Keratinocyte (primary cell): ENCODE results near the gene ETFB. TPM values are rescaled to one million over a fixed set of nuclear protein-coding genes. Genes with fewer than 3 reads are reported as not detected.
"Not testable (repeated sequence)": the region's sequence is repeated elsewhere in the genome, so short reads cannot be mapped to it uniquely, and the experiment has no call there.

Experiments used
- DNase-seq: peaks from one replicate; pipeline ENCODE4 v3.0.0-alpha.2; 2011; ENCODE audit warnings: low read depth, missing footprints, low spot score
- FAIRE-seq: peaks from 2 replicates; lab custom pipeline; 2011; peaks lifted over from hg19 to GRCh38; lab: Jason Lieb, UNC
- H2AFZ ChIP-seq: 2 replicates; pipeline ENCODE4 v1.6.0; 2012; ENCODE audit warnings: low read length, control low read depth, inconsistent platforms; ENCODE audit not compliant: control insufficient read depth
- H3K27ac ChIP-seq: 2 replicates; pipeline ENCODE4 v1.5.1; 2011; ENCODE audit warnings: low read length; ENCODE audit not compliant: control insufficient read depth, insufficient read depth
- H3K27me3 ChIP-seq: 3 replicates; pipeline ENCODE4 v1.6.0; 2011; ENCODE audit warnings: low read length; ENCODE audit not compliant: control insufficient read depth, insufficient read depth; ENCODE audit errors: extremely low read depth
- H3K36me3 ChIP-seq, 2 experiments: 2 replicates in 1 of 2; 3 replicates in 1 of 2; pipeline ENCODE4 v1.5.1; 2011; ENCODE audit warnings: low read length in 2 of 2, mild to moderate bottlenecking in 1 of 2; ENCODE audit not compliant: control insufficient read depth in 2 of 2, insufficient read depth in 2 of 2; ENCODE audit errors: extremely low read depth in 1 of 2
- H3K4me1 ChIP-seq: 3 replicates; pipeline ENCODE4 v1.5.1; 2011; ENCODE audit warnings: low read length; ENCODE audit not compliant: control insufficient read depth, insufficient read depth; ENCODE audit errors: extremely low read depth
- H3K4me2 ChIP-seq: 3 replicates; pipeline ENCODE4 v1.6.0; 2011; ENCODE audit warnings: low read depth, low read length; ENCODE audit not compliant: control insufficient read depth, insufficient read depth; ENCODE audit errors: extremely low read depth
- H3K4me3 ChIP-seq, 3 experiments: fragments of 200-600 bp in 1 of 3; sonication (generic) in 1 of 3; 2 replicates in 2 of 3; 3 replicates in 1 of 3; pipeline ENCODE4 v1.5.1; 2011 to 2016; ENCODE audit warnings: low read length in 3 of 3, mild to moderate bottlenecking in 3 of 3, control low read depth in 2 of 3, inconsistent platforms in 1 of 3, low read depth in 1 of 3, mixed read lengths in 1 of 3, mixed run types in 1 of 3, moderate library complexity in 1 of 3; ENCODE audit not compliant: control insufficient read depth in 2 of 3, insufficient read depth in 2 of 3; ENCODE audit errors: extremely low read depth in 1 of 3
- H3K79me2 ChIP-seq: 2 replicates; pipeline ENCODE4 v1.6.0; 2012; ENCODE audit warnings: low read length; ENCODE audit not compliant: control insufficient read depth, insufficient read depth
- H3K9ac ChIP-seq: 3 replicates; pipeline ENCODE4 v1.6.0; 2011; ENCODE audit warnings: low read length; ENCODE audit not compliant: control insufficient read depth, insufficient read depth; ENCODE audit errors: extremely low read depth
- H3K9me1 ChIP-seq: 3 replicates; pipeline ENCODE4 v1.6.0; 2011; ENCODE audit warnings: low read length; ENCODE audit not compliant: control insufficient read depth, insufficient read depth; ENCODE audit errors: extremely low read depth
- H3K9me3 ChIP-seq: 2 replicates; pipeline ENCODE4 v1.5.1; 2012; ENCODE audit warnings: low read depth, low read length; ENCODE audit not compliant: control insufficient read depth
- H4K20me1 ChIP-seq: 3 replicates; pipeline ENCODE4 v1.6.0; 2011; ENCODE audit warnings: low read length; ENCODE audit not compliant: control insufficient read depth, insufficient read depth; ENCODE audit errors: extremely low read depth
- EZH2 ChIP-seq: IDR thresholded peaks from one replicate; pipeline ENCODE4 v1.6.1; 2012; ENCODE audit warnings: inconsistent platforms, mild to moderate bottlenecking, low read length, moderate library complexity
- dilution Hi-C: fragments of 300-500 bp; cut with MboI; formaldehyde crosslinking; loops from one replicate; pipeline ENCODE4 v1.7.0; 2020; ENCODE audit warnings: low sequenced_read_pairs; ENCODE audit not compliant: extremely low pct_ligation_motif_present
- polyA plus RNA-seq, 5 experiments: library from polyadenylated mRNA; depleted of rRNA in 3 of 5; stranded (reverse) in 3 of 5; stranded (forward) in 1 of 5; unstranded in 1 of 5; fragments of >200 nt; gene quantifications; 1 replicate in 1 of 5; 2 replicates in 3 of 5; 3 replicates in 1 of 5; pipeline versions ENCODE4 v1.2.1 to v1.2.3, GENCODE V29; 2011 to 2012; ENCODE audit warnings: missing spikeins in 2 of 5, low read depth in 1 of 5, low replicate concordance in 1 of 5
- TF ChIP-seq, protein P1 (sequence below), 3 experiments: IDR thresholded peaks in 1 of 3; conservative IDR thresholded peaks in 1 of 3; optimal IDR thresholded peaks in 1 of 3; 2 replicates in 2 of 3; 3 replicates in 1 of 3; pipeline versions ENCODE3 to v1.5.1; 2011; ENCODE audit warnings: low read length in 3 of 3, mild to moderate bottlenecking in 3 of 3, moderate library complexity in 2 of 3, control low read depth in 1 of 3, inconsistent platforms in 1 of 3; ENCODE audit not compliant: insufficient read depth in 2 of 3; ENCODE audit errors: extremely low read depth in 1 of 3

Gene ETFB
- polyA plus RNA-seq, 1 donor (not counting 4 experiments of a cell fraction or from before 2014, with no cell fraction given), result 95.2 TPM

DNA sequence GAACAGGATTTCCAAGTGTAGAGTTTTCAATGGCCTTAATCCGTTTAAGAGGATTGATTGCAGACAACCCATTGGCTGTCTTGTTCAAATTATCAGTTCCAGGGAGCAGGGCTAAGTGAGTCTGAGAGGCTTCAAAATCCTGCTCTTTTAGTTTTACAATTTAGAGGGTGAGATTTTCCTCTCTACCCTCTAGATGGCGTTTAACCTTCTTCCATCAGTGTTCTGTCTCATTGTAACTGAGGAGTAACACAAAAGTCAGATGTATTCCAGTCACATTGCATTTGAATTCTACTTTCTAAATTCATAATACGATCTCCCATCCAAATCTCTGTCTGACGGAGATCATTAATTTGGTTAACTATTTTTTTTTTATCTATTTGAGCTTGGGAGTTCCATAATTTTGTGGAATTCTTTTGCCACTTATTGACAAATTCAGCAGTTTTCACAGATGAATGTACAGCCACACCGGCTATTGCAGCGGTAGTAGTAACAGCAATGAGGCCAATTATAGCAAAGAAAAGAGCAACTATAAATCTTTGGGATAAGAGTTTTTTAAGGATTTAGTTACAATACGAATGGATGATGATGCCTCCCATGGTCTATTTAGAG lies 32.0 kb upstream of the ETFB start:
- H3K27me3 ChIP-seq, result no peaks in the 10 kb centered on the region
- no peak overlapping the region for H2AFZ ChIP-seq
- no peak for FAIRE-seq

DNA sequence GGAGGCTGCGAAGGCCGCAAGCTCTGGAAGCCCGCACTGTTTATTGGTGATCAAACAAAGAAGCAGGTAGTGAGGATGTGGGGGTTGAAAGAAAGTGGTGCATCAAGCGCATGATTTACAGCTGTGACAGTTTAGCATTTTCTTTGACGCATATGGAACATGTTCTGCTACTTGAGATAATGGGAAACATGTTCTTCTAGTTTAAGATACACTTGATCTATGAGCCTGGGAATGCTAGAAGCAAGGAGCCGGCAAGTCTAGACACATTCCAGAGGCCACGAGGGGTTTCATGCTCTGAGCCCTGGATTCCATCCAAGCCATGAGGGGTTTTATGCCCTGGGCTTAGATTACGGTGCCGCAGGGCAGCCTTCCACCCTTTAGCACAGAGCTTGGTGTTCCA lies 31.3 kb upstream of the ETFB start:
- DNase-seq, H3K4me3 ChIP-seq, H3K36me3 ChIP-seq, dilution Hi-C loops, H3K27ac ChIP-seq, H4K20me1 ChIP-seq, H3K9ac ChIP-seq, H3K27me3 ChIP-seq, H3K9me3 ChIP-seq, H3K4me2 ChIP-seq, H3K4me1 ChIP-seq, H3K9me1 ChIP-seq, FAIRE-seq, H2AFZ ChIP-seq, H3K79me2 ChIP-seq: not testable (repeated sequence)

More for the DNA sequence above, 32.0 kb upstream of the ETFB start:
- Histone ChIP-seq H3K4me1 (no peaks in the 10 kb centered on the region), H3K27ac (no peak overlapping the region), H3K4me2 (no peak overlapping the region), H3K4me3 (no peak overlapping the region), H4K20me1 (no peaks in the 10 kb centered on the region), H3K9ac (no peak overlapping the region), H3K36me3 (no peaks in the 10 kb centered on the region), H3K9me3 (peaks cover 4% of the 10 kb centered on the region), H3K79me2 (no peaks in the 10 kb centered on the region), H3K9me1 (no peaks in the 10 kb centered on the region)
- dilution Hi-C loops, result no loop called here
- TF ChIP-seq EZH2, result no peak
- TF ChIP-seq, protein P1, sequence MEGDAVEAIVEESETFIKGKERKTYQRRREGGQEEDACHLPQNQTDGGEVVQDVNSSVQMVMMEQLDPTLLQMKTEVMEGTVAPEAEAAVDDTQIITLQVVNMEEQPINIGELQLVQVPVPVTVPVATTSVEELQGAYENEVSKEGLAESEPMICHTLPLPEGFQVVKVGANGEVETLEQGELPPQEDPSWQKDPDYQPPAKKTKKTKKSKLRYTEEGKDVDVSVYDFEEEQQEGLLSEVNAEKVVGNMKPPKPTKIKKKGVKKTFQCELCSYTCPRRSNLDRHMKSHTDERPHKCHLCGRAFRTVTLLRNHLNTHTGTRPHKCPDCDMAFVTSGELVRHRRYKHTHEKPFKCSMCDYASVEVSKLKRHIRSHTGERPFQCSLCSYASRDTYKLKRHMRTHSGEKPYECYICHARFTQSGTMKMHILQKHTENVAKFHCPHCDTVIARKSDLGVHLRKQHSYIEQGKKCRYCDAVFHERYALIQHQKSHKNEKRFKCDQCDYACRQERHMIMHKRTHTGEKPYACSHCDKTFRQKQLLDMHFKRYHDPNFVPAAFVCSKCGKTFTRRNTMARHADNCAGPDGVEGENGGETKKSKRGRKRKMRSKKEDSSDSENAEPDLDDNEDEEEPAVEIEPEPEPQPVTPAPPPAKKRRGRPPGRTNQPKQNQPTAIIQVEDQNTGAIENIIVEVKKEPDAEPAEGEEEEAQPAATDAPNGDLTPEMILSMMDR (optimal IDR thresholded peaks at IDR 0.05 in 1 of 3, IDR thresholded peaks at IDR 0.05 in 1 of 3, conservative IDR thresholded peaks at IDR 0.05 in 1 of 3; ENCODE audit: extremely low read depth in 1 of 3, insufficient read depth in 2 of 3, low read length in 3 of 3), result peak in 2 of 3 experiments; percentile 37 to 41
- DNase-seq, result no peak

DNA sequence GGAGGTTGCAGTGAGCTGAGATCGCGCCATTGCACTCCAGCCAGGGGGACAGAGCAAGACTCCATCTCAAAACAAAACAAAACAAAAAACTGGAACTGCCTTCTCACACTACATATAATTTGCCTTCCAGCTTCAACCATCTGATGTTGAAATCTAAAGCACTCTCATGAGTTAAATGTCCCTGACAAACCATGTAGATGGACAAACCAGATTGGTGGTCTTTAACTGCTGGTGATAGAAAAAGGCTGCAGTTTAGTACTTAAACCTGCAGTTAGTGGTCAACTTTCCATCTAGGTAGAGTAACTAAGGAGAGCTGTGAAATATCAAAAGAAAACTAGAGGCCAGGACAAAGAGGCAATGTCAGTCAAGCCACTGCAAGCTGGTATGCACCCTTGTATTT lies 30.0 kb upstream of the ETFB start:
- Histone ChIP-seq H4K20me1 (no peaks in the 10 kb centered on the region), H3K27me3 (no peaks in the 10 kb centered on the region), H3K9me3 (no peaks in the 10 kb centered on the region), H3K27ac (no peak overlapping the region), H3K79me2 (no peaks in the 10 kb centered on the region), H3K4me3 (no peak overlapping the region), H3K9ac (no peak overlapping the region), H3K4me2 (no peak overlapping the region), H3K36me3 (no peaks in the 10 kb centered on the region), H3K4me1 (no peaks in the 10 kb centered on the region), H3K9me1 (no peaks in the 10 kb centered on the region), H2AFZ (no peak overlapping the region)
- no peak for TF ChIP-seq EZH2
- TF ChIP-seq, protein P1 (optimal IDR thresholded peaks at IDR 0.05 in 1 of 3, IDR thresholded peaks at IDR 0.05 in 1 of 3, conservative IDR thresholded peaks at IDR 0.05 in 1 of 3; ENCODE audit: extremely low read depth in 1 of 3, insufficient read depth in 2 of 3, low read length in 3 of 3), result no peak
- dilution Hi-C loops, result no loop called here
- FAIRE-seq (no peak), DNase-seq (no peak)
